Endothelial cell of umbilical vein (primary cell): ENCODE results near the gene NUP153.

ENCODE experiments used
- EZH2 ChIP-seq: IDR thresholded peaks from 2 replicates; pipeline ENCODE4 v1.6.1; 2012; ENCODE audit warnings: borderline replicate concordance, low read depth, mild to moderate bottlenecking, moderate library complexity, low read length, inconsistent platforms; ENCODE audit not compliant: severe bottlenecking
- FOS ChIP-seq: IDR thresholded peaks from 2 replicates; pipeline ENCODE4 v1.6.1; 2011; ENCODE audit warnings: mild to moderate bottlenecking, low read length, moderate library complexity, borderline replicate concordance; ENCODE audit not compliant: insufficient read depth
- GATA2 ChIP-seq: IDR thresholded peaks from 2 replicates; pipeline ENCODE4 v1.7.0; 2011; ENCODE audit warnings: low read depth, mild to moderate bottlenecking, moderate library complexity, mixed read lengths, low read length; ENCODE audit not compliant: insufficient read length, insufficient read depth
- JUN ChIP-seq: IDR thresholded peaks from 2 replicates; pipeline ENCODE4 v1.6.1; 2011; ENCODE audit warnings: borderline replicate concordance, low read depth; ENCODE audit not compliant: insufficient read length, insufficient read depth
- MYC ChIP-seq: IDR thresholded peaks from one replicate; pipeline ENCODE4 v1.6.1; 2011; ENCODE audit warnings: mild to moderate bottlenecking, low read depth, low read length
- POLR2A ChIP-seq: IDR thresholded peaks from 2 replicates; pipeline ENCODE4 v1.6.1; 2012; ENCODE audit warnings: low read depth, mild to moderate bottlenecking, control low read depth, low read length
- POLR2AphosphoS5 ChIP-seq: IDR thresholded peaks from 2 replicates; pipeline ENCODE4 v1.6.1; 2012; ENCODE audit warnings: low read depth, mild to moderate bottlenecking, control low read depth, low read length, moderate library complexity; ENCODE audit not compliant: insufficient read depth
- TF ChIP-seq, protein P1 (sequence below): IDR thresholded peaks from 2 replicates; pipeline ENCODE4 v1.6.1; 2011; ENCODE audit not compliant: insufficient read depth, insufficient read length
- TF ChIP-seq, protein P2 (sequence below), 2 donors: IDR thresholded peaks; 1 replicate in 1 of 2; 2 replicates in 1 of 2; pipeline ENCODE4 v1.5.1; 2011; ENCODE audit warnings: low read length in 2 of 2, mild to moderate bottlenecking in 2 of 2, moderate library complexity in 2 of 2, control low read depth in 1 of 2, inconsistent platforms in 1 of 2, low read depth in 1 of 2; ENCODE audit not compliant: insufficient read depth in 1 of 2; ENCODE audit errors: extremely low read depth in 1 of 2

DNA sequence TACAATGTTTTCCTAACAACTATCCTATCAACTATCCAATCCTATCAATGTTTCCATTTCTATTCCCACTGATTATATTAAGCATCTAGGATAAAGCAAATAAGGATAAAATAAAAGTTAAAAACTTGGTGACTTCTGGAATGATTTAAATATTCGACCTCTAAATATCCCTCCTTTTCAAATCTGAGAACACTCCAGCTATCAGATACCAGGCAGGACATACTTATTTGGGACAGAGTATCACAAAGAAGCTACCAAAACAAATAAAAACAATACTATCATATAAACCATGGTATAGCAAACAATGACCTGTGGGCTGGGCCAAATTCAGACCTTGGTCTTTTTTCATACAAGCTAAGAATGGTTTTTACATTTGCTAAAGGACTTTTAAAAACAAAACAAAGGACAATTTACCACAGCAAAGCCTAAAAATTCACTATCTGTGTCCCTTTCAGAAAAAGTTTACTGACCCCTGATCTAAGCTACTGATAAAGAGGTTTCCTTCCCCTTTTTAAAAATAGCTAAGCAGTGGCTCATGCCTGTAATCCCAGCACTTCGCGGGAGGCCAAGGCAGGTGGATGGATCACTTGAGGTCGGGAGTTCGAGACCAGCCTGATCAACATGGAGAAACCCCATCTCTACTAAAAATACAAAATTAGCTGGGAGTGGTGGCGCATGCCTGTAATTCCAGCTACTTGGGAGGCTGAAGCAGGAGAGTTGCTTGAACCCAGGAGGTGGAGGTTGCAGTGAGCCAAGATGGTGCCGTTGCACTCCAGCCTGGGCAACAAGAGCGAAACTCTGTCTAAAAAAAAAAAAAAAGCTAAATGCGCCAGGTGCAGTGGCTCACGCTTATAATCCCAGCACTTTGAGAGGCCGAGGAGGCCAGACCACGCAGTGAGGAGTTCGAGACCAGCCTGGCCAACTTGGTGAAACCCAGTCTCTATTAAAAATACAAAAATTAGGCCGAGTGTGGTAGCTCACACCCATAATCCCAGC, 6.0 kb downstream of the NUP153 start:
- TF ChIP-seq, protein P1, sequence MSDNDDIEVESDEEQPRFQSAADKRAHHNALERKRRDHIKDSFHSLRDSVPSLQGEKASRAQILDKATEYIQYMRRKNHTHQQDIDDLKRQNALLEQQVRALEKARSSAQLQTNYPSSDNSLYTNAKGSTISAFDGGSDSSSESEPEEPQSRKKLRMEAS = no peak
- TF ChIP-seq, protein P2, sequence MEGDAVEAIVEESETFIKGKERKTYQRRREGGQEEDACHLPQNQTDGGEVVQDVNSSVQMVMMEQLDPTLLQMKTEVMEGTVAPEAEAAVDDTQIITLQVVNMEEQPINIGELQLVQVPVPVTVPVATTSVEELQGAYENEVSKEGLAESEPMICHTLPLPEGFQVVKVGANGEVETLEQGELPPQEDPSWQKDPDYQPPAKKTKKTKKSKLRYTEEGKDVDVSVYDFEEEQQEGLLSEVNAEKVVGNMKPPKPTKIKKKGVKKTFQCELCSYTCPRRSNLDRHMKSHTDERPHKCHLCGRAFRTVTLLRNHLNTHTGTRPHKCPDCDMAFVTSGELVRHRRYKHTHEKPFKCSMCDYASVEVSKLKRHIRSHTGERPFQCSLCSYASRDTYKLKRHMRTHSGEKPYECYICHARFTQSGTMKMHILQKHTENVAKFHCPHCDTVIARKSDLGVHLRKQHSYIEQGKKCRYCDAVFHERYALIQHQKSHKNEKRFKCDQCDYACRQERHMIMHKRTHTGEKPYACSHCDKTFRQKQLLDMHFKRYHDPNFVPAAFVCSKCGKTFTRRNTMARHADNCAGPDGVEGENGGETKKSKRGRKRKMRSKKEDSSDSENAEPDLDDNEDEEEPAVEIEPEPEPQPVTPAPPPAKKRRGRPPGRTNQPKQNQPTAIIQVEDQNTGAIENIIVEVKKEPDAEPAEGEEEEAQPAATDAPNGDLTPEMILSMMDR (IDR thresholded peaks at IDR 0.05; ENCODE audit: extremely low read depth in 1 of 2, insufficient read depth in 1 of 2, low read depth in 1 of 2, low read length in 2 of 2) = no peak
- TF ChIP-seq POLR2A (no peak), FOS (no peak), POLR2AphosphoS5 (no peak), EZH2 (no peak), GATA2 (no peak), JUN (no peak), MYC (no peak)
